ENCODE results near the gene GAB1. TPM values are rescaled to one million over a fixed set of nuclear protein-coding genes. Genes with fewer than 3 reads are reported as not detected.
A peak's percentile ranks its signal among the peaks of the same experiment; 100 is the strongest.

Gene GAB1
- total RNA-seq, 1 donor from 2014 or later = 32.6 TPM

DNA sequence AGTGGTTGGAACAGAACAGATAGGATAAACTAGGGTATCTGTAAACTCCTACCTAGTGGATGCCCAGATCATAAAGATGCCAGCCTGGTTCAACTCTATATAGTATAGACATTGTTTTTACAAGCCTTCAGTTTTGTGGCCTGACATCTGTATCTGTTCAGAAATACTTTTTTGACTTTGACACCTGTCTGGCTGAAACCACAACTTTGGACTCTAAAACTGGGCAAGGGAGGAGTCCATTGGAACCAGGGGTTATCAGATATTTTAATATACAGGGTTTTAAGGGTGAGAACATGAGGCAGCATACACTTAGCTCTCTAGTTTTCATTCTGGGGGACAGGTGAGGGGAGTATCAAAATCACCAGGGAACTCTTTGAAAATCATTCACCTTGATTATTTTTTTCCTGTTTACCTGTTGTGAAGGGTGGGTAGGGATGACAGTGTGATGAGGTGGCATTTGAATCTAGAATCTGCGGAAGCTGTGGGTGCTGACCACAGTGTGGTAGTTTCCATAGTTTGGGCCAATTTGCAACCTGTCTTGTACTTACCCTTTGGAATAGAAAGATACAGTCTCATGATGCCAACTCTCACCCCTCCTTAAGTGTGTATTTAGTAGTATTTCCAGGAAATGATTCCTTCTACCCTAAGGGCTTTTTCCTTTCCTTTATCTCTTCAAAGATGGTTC lies 20.6 kb downstream of the GAB1 start:
- no peaks in the 10 kb centered on the region for H3K9me3 Mint-ChIP-seq (ENCODE audit: unreplicated experiment)
- no peak for DNase-seq (ENCODE audit: extremely low spot score, unreplicated experiment)
- H3K36me3 Mint-ChIP-seq (ENCODE audit: unreplicated experiment) = no peaks in the 10 kb centered on the region
- TF ChIP-seq, protein P1, sequence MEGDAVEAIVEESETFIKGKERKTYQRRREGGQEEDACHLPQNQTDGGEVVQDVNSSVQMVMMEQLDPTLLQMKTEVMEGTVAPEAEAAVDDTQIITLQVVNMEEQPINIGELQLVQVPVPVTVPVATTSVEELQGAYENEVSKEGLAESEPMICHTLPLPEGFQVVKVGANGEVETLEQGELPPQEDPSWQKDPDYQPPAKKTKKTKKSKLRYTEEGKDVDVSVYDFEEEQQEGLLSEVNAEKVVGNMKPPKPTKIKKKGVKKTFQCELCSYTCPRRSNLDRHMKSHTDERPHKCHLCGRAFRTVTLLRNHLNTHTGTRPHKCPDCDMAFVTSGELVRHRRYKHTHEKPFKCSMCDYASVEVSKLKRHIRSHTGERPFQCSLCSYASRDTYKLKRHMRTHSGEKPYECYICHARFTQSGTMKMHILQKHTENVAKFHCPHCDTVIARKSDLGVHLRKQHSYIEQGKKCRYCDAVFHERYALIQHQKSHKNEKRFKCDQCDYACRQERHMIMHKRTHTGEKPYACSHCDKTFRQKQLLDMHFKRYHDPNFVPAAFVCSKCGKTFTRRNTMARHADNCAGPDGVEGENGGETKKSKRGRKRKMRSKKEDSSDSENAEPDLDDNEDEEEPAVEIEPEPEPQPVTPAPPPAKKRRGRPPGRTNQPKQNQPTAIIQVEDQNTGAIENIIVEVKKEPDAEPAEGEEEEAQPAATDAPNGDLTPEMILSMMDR (IDR thresholded peaks at IDR 0.05) = no peak
- no peaks in the 10 kb centered on the region for H3K27me3 Mint-ChIP-seq (ENCODE audit: unreplicated experiment)
- H3K27ac Mint-ChIP-seq (ENCODE audit: unreplicated experiment) = peak overlapping the region; percentile 8
- no peak overlapping the region for H3K4me3 Mint-ChIP-seq (ENCODE audit: unreplicated experiment)
- peaks cover 87% of the 10 kb centered on the region for H3K4me1 Mint-ChIP-seq (ENCODE audit: unreplicated experiment)

DNA sequence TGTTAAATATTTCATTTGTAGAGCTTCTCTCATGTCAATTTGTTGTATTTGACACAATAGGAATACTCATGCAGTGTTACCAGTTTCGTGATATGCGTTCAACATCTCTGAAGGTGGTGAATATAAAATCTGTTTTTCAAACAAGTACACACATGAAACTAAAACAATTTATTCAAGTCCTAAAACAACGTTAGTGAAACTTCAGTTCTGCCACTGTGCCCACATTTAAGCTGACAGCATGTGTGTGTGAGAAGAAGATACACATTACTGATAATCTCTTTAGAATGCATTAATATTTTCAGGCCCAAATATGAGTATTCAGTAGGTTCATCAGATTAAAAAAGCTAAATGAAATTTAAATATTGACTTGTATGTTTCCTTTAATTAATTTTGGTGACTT lies 21.7 kb downstream of the GAB1 start:
- Mint-ChIP-seq H3K27me3 (ENCODE audit: unreplicated experiment) (no peaks in the 10 kb centered on the region), H3K4me1 (ENCODE audit: unreplicated experiment) (peaks cover 76% of the 10 kb centered on the region), H3K36me3 (ENCODE audit: unreplicated experiment) (no peaks in the 10 kb centered on the region), H3K9me3 (ENCODE audit: unreplicated experiment) (no peaks in the 10 kb centered on the region), H3K4me3 (ENCODE audit: unreplicated experiment) (no peak overlapping the region), H3K27ac (ENCODE audit: unreplicated experiment) (peak overlapping the region; percentile 80)
- TF ChIP-seq, protein P1 (IDR thresholded peaks at IDR 0.05) = no peak
- no peak for DNase-seq (ENCODE audit: extremely low spot score, unreplicated experiment)

DNA sequence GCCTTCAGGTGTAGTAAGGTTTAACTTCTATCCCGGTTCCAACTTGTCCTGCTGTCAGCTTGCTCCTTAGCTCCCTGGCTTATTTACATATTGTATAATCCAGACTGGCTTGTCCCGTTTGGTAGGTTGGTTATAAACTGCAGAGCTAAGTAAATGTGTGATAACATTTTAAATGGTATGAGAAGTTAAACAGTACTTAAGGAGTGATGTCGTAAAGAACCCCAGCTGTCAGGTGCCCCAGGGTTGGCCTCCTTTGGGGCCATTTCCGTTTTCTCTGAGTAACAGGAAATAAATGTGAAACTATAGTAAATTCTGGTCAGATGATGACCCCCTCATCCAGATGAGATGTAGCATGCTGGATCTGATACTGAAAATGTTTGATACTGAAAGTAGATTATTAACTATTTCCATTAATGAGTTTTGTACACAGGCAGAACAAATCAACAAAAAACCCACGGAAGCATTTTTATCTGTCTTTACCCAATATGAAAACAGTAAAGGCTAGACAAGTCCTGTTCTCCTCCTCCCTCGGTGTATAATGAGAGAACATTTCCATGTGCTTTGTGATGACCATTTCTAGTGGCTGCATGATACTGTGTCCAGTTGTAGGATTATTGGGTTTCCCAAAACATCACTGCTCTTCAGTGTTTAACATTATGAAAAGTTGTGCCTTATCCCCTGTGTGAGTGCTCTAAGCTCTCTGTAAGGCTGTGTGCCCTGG lies 22.4 kb downstream of the GAB1 start:
- H3K27ac Mint-ChIP-seq (ENCODE audit: unreplicated experiment) = peak overlapping the region; percentile 80
- TF ChIP-seq, protein P1 (IDR thresholded peaks at IDR 0.05) = no peak
- no peaks in the 10 kb centered on the region for H3K27me3 Mint-ChIP-seq (ENCODE audit: unreplicated experiment)
- H3K9me3 Mint-ChIP-seq (ENCODE audit: unreplicated experiment) = no peaks in the 10 kb centered on the region
- peaks cover 71% of the 10 kb centered on the region for H3K4me1 Mint-ChIP-seq (ENCODE audit: unreplicated experiment)
- H3K4me3 Mint-ChIP-seq (ENCODE audit: unreplicated experiment) = peak overlapping the region; percentile 20
- H3K36me3 Mint-ChIP-seq (ENCODE audit: unreplicated experiment) = no peaks in the 10 kb centered on the region
- no peak for DNase-seq (ENCODE audit: extremely low spot score, unreplicated experiment)

DNA sequence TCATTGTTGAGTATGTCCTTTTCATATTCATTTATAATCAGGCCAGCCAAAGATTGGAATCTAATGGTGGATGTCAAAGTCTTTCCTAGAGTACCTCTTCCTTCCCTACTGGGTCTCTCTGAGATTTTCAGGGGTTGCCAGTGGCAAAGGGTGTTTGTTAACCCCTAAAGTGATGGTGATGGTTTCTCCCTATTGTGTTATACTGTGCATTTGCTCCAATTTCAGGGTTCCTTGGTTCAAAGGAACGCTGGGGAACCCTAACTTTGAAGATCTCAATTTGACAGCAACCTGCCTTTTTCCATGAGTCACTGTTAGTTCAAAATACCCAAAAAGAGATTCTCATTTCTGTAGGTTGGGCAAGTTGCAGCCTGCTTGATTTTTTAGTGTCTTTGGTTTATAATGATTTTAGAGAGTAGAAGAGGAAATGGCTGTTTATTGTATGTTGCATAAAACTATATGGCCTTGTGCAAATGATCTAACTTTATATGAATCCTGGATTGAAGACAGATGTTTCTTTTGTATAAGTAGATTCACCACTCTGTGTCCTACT lies 23.0 kb downstream of the GAB1 start:
- DNase-seq (ENCODE audit: extremely low spot score, unreplicated experiment) = no peak
- Mint-ChIP-seq H3K27me3 (ENCODE audit: unreplicated experiment) (no peaks in the 10 kb centered on the region), H3K36me3 (ENCODE audit: unreplicated experiment) (peaks cover 3% of the 10 kb centered on the region), H3K4me1 (ENCODE audit: unreplicated experiment) (peaks cover 67% of the 10 kb centered on the region), H3K4me3 (ENCODE audit: unreplicated experiment) (peak overlapping the region; percentile 3), H3K9me3 (ENCODE audit: unreplicated experiment) (peaks cover 3% of the 10 kb centered on the region), H3K27ac (ENCODE audit: unreplicated experiment) (peak overlapping the region; percentile 80)
- TF ChIP-seq, protein P1 (IDR thresholded peaks at IDR 0.05) = no peak

Measured in osteocyte (in vitro differentiated cells).